Occipital lobe (tissue), 2 donors: Measurements from ENCODE around the gene APMAP. TPM values are rescaled to one million over a fixed set of nuclear protein-coding genes. Genes with fewer than 3 reads are reported as not detected.

Experiments used
- DNase-seq: peaks from one replicate; lab custom pipeline; 2025; lab: John Stamatoyannopoulos, UW
- total RNA-seq: library from RNA; depleted of rRNA; stranded (reverse); fragments of >200 nt; gene quantifications from one replicate; pipeline ENCODE4 v1.2.3, GENCODE V29; 2014

Gene APMAP, protein sequence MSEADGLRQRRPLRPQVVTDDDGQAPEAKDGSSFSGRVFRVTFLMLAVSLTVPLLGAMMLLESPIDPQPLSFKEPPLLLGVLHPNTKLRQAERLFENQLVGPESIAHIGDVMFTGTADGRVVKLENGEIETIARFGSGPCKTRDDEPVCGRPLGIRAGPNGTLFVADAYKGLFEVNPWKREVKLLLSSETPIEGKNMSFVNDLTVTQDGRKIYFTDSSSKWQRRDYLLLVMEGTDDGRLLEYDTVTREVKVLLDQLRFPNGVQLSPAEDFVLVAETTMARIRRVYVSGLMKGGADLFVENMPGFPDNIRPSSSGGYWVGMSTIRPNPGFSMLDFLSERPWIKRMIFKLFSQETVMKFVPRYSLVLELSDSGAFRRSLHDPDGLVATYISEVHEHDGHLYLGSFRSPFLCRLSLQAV
- total RNA-seq, result 60.7 TPM

DNA sequence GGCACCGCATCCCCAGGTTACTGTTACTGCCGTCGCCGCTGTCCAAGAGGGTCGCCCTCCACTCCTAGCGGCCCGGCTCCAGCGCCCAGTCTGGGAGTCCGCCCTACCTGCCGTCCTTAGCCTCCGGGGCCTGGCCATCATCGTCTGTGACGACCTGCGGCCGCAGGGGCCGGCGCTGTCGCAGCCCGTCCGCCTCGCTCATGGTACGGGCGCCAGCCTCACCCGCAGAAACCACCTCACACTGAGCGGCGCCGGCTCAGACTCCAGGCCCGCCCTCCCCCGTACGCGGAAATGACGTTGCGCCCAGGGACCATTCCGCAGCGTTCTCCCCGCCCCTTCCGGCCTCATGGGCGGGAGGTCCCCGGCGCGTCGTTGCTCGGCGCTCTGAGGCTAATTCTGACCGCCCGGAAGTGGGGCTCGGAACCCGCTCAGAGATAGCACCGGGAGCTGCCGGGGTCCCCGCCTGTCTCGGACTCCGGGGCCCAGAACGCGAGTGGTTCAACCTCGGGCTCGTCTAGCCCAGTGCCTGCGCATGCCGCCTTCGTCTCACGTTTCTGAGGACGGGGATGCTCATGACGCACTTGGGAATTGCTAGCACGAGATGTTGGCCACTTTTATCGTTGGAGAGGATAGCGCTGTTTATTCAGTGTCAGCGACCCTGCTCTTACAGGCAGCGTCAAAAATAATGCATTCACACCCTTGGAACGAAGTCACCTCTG lies at the start of gene APMAP:
TSS of gene APMAP (minus strand) at position 265 of the 719 bp plus-strand sequence. CDS start at position 202, 63 bp downstream.
- peak; percentile 92 for DNase-seq

DNA sequence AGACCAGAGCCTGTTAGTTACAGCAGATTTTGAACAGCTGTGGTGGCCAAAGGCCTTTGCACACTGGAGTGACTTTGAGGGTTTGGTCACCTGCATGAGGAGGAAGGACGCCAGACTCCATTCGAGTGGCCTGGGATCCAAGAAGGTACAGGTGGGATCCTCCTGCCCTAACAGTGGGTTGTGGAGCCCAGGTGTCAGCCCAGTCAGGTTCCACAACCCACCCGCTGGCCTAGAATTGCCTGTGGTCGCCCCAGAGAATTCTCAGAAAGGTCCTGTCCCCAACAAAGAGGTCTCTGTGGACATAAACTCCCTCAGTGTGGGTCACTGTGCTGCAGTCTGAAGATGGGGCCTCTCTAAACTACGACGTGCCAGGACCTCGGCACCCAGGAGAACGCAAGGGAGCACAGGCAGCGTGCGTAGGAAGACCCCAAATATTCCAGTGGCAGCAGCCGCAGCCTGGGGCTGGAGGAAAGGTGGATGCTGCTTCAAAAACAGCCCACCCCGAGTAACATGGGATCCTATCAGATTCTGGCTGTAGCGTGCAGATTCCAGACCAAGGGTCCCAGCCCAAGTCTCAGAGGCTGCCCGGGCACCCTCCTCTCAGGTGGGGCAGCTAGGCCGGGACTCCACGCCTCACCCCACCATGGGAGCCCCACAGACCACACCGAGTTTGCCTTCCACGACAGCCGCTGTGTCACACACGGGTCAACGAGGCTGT lies 49.4 kb upstream of the APMAP start:
- DNase-seq, result no peak

DNA sequence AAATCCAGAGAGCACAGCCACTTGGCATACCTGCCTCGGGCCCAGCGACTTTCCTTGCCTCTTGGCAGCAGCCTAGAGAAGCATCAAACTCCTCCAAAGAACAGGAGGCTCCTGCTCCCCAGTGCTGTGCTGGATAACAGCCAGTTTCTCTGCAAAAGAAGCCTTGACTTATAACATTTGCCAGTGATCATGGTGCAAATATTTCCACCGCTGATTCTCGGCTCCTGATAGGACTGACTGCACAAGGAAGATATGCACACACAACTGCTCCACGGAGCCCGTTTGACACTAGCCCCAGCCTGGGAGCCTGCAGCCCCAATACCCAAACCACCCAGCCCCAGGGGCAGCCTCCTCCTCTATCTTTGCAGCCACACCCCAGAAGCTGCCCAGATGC lies 47.9 kb upstream of the APMAP start:
- no peak for DNase-seq

DNA sequence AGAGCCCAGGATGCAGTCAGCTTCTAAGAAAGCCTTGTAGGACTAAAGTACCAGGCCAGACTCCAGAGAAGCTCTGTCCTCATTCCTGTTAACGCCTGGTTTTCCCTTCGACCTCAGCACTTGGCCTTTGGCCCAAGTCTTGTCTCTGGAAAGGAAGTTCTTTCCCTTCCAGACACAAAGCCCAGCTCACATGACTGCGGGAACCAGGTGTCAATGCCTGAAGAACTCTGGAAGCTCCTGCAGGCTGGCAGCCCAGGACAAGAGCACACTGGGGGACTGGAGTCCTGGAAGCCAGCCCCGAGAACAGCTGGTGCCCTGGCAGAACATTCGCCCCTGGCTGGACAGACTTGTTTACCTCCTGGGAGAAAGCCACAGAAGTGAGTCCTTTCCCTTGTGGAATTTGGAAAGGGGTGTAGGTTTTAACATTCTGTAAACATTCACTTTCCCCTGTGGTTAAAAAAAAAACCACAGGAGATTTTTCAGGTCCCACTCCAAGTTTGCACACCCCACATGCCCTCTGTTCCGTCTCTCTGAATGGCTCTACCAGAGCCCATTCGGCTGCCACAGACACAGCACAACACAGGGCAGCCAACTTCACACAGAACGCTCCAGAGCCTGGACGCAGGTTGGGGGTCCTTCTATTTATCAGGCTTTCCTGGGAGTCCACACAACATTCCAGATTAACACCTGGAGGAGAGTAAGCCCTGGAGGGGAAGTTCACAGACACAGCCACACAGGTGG lies 47.3 kb upstream of the APMAP start:
- peak; percentile 45 for DNase-seq

DNA sequence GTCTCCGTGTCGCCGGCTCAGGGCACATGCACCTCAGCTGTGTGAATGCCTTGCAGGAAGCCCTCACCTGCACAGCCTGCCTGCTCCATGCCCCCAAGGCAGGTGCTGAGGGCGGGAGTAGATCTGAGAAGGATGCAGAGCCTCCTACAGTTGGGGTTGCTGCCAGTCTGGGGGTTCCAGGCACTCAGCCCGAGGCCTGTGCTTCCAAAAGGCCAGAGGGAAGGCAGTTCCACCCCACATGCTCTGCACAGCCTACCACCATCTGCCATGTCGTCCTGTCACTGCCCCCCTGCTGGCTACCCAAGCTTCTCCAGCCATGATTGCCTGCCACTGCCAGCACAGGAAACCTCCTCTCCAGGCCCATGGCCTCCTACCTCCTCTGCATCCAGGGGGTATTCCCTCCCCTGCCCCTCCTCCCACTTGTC lies 46.1 kb upstream of the APMAP start:
- no peak for DNase-seq

DNA sequence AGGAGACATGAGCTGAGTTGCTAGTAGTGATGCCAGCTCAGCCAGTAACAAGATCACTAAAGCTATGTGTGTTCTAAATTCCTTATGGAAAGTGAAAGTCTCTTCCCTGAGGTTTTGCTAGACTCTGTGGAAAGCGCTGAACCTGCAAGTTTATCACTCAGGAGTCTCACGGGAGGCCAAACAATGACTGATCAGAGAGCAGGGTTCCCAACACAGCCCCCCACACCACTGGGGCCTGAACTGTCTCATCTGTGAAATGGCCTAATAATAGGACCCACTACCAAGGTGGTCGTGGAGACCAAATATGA lies 45.5 kb upstream of the APMAP start:
- DNase-seq, result no peak

DNA sequence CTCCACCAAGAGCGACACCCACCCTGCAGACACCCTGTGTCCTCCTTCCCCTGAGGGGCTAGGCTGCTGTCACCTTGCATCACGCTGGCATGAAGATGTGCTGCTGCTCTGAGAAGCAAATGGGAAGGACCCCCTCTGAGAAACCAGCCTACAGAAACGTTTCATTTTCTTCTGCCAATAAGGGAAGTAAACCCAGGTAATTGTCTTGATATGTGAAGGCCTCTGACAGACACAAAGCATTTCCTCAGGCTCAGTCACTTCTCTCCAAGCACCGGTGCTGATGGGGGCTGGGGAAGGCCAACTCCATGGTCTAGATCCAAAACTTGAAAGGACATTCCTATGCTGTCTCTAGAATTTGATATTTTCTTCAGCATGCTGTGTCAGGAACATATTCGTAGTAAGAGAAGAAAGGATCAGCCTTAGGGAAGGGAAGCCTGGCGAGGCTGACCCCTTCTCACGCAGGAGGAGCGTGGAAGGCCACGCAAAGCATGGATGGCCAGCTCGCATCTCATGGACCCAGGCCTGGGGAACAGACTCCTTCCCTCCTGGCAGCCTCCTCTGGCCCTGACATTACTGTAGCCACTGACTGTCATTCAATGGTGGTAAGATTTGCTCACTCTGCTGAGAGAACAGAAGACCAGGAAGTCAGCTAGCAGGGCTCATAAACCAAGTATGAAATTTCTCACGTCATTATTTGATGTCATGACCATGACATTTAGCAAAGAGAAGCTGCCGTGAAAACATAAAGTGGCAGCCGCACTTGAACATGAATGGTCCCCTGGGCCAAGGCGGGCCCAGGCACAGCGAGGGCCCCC lies 44.9 kb upstream of the APMAP start:
- DNase-seq, result no peak

DNA sequence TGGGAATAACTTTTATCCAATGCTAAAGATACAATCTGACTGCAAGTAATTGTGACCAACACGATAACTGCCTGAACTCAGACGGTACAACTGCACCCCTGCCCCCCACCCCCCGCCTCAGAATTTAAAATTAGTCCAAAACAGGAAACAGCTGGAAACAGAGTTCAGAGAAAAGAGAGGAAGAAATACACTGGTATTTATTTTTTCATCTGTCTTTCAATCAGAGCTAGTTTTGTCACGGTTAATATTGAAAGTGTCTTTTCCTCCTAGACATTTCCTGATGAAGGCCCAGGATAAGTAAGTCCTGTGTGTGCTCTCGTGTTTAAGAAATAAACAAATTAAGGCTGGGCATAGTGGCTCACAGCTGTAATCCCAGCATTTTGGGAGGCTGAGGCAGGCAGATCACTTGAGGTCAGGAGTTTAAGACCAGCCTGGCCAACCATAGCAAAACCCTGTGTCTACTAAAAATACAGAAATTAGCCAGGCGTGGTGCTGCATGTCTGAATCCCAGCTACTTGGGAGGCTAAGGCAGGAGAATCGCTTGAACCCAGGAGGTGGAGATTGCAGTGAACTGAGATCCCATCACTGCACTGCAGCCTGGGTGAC lies 43.9 kb upstream of the APMAP start:
- DNase-seq, result no peak

DNA sequence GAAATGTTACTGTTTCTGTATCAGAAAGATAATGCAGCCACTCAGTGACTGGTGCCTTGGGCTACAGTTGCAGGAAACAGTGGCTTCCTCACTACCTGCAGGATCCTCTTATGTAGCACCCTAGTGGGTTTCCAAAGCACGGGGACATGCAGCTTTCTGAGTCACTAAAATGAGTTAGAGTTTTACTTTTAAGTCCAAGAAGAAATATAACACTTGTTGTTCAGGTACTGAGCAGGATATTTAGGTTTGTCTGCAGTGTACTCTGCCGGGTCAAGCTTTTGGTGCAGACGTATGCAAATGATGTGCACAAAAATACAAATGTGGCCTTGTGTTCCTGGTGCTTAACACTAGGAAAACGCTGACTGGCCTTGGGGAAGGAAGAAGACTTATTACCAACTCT lies 43.4 kb upstream of the APMAP start:
- DNase-seq, result no peak

DNA sequence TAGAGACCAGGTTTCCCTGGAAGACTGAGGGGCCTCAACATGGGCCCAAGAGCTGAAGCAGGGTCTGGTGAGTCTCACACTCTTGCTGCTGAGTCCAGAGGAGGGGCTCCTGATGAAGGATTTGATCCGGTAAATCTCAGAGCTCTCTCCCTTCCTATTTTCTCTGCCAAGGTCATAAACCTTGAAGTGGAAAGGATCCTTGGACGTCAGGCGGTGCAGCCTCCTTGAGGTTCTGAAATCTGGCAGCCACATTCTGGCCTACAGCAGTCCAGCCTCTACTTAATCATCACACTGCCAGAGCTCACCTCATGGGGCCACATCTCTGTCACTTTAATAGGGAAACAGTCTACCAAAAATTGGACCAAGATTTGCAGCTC lies 41.4 kb upstream of the APMAP start:
- DNase-seq, result no peak

DNA sequence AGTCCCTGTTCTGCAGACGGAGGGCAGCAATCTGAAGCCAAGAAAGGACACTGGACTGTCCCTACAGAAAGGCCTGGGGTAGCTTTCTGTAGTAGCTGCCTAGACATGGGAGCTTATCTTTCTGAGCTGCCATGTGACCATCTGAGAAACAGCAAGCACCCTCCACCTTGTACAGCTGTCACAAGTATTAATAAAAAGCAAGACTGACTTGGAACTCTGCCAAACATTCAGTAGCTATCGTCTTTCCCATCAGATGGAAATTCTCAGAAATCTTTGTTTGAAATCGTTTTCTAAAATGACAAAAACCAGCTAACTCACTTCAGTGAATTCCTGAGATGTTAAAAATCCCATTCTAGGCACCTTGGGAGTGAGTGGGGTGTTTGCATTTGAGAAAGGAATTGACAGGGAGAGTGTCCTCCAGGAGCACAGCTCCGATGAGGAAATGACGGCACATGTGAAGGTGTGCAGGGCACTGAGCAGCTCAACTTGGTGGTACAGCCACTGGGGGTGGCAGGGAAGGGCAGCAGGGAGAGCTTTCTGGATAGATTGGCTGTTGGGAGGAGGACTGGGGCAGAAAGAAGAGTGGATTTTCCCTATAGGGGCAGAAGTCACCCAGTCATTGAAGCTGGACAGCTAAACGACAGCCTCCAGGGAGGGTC lies 40.8 kb upstream of the APMAP start:
- DNase-seq, result no peak

DNA sequence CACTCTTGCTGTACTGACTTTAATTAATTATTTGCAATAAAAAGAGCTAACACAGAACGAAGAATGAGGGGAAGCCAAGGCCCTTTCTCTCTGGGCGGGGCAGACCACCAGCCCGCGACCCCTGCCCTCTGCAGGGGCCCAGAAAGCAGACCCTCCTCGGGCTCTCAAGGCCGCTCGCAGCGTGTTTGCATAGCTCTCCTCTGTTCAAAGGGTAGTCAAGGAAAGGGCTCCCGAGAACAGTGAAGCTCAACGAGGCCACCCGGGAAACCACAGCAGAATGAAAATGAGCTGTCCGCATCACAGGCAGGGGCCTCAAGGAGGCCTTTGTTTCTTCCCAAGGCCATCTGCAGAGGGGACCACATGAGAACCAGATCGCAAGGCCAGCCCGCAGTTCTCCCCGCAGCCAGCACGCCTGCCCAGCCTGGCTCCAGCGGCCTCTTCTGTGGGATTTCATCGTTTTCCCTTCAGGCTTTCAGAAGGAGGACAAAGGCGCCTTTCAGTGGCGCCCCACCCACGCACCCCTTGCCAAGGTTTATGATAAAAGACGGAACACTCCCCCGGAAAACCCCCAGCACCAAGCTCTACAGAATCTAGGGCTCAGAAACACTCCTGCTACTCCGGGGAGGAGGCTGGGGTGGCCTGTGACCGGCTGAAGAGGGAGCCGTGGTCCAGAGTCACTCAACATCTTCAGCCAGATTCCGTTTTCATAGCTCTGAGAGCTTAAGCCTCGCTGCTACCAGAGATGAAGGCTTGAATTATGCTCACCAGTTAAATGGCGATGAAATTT lies 40.1 kb upstream of the APMAP start:
- DNase-seq, result peak; percentile 91

DNA sequence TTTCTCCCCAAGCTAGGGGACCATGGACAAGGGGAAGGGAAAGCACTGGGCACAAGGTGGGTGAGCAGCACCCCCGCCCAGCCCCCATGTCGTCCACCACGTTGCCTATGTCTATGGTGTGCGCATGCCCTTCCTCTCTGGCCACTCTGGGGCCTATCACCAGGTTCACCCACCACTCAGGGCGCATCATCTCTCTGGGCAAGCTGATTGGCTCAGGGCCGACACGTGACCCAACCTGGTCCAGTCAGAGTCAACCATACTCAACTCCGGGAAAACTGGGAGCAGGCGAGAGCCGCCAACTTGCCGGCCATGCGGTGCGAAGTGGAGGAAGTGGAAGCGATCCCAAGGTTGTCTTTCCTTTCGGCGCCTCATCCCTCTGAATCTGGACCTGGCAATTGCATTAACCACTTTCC lies 39.5 kb upstream of the APMAP start:
- DNase-seq, result peak; percentile 52

DNA sequence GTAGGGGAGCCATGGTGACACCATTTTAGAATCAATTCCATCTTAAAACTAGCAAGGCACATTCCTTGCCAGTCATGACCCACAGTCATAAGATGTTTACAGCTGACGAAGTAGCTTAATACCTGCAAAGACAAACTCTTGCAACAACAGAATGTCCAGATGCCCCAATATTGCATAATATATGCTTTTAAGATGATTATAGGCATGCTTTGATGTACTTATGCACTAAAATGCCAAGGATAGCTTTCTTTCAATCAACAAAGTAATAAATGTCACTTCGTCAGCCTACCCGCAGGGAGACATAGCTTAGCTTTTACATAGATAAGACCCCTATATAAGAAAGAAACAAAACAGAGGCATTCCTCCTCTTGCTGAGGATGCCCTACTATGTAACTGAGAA lies 38.7 kb upstream of the APMAP start:
- no peak for DNase-seq

DNA sequence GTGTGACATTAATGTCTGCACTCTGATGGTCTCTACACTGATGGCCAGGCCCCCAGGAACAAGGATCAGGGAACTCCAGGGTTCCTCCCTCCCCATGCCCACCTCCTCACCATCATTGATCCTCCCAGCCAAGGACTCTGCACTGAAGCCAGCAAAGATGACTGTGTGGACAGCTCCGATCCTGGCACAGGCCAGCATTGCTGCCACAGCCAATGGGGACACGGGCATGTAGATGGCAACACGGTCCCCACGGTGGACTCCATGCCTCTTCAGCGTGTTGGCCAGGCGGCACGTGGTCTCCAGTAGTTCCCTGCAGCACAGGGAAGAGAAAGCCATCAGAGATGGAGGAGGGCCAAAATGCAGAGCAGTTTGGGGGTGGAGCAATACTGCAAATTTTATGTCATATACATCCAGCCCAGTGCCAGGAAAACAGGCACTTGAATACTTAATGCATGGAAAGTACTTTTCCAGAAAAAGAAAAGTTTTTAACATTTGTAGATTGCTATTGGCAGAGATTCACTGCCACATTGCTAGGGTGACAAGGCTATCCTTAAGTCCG lies 38.2 kb upstream of the APMAP start:
- DNase-seq, result no peak

DNA sequence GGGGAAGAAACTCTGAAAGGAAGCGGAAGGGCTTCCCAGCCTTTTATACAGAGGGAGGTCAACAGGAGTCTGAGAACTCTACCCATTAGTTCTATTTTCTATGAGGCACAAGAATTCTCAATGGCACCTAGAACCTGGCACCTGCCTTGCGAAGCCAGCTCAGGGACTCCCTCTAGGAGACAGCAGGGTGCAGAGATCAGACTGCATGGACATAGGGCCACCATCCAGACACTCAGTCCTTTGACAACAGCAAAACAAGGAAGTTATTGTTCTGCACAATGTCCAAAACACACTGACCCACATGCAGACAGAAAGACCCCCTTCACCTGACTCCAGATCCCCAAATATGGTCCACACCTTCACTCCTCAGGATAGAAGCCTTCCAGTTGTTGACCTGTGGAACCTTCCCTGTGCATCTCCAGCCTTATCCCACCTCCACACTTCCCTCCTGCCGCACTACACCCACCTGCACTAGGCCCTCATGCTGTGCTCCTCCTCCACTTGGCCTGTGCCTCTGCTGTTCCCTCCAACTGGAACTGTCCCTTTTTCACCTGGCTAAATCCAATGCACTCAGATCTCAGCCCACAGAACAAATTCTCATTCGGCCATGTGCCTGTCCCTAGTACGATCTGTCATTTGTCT lies 37.6 kb upstream of the APMAP start:
- no peak for DNase-seq

DNA sequence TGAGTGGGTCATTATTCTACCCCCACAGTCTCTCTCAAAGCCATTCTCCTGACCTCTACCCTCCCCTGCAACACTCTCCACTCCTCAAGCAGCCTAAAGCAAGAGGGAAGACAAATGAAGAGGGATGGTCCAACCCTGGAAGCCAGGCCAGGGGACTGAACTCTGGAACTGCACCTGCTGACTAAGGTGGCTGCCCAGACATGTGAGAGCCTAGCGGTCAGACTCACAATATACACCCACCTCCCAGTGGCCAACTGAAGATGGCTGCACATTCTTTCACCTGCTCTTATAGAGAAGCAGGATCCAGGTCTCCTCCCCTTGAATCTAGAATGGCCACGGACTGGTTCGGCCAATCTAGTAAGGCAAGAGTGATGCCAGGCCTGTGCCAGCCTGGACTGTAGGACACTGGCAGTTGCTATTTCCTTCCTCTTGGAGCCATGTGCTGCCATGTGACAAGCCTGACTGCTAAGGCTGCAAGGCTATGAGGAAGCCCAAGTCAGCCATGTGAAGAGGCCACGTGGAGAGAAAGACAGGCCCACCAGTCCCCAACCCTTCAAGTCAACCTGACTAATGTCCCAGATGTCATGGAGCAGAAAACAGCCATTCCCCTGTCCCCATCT lies 33.5 kb upstream of the APMAP start:
- DNase-seq, result no peak
